ENCODE results near the gene PLAC8L1.
A peak's percentile ranks its signal among the peaks of the same experiment; 100 is the strongest.

The PLAC8L1 gene

DNA sequence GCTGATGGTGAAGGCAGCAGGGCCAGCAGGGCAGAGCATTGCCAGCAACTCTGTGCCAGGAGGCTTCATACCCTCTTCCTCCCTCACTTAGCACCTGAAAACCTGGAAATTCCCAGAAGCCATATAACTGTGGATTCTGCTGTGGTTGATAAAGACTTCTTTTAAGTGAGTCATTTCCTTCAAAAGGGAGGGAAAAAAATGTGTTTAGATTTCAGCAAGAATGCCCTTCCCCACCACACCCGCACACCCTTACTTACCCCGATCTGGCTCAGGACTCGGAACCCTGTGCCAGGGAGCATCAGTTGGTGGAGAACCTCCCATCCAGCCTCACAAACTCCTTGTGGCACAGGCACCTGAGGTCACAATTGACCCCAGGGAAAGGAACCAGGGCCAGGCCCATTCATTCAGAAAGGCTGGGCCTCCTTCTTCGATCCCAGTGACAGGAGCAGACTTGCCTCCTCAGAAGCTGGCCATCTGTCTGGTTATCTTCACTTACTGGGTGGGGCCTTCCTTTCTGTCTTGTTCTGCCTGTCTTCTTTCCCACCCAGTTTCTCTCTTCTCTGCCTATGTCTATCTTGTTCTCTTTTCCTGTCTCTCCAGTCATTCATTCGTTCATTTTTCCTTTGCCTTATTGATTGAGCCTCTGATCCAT is 62.6 kb downstream of the PLAC8L1 start:
- H3K27ac ChIP-seq, result no peak overlapping the region
- no peaks in the 10 kb centered on the region for H3K79me2 ChIP-seq
- TF ChIP-seq, protein P1, sequence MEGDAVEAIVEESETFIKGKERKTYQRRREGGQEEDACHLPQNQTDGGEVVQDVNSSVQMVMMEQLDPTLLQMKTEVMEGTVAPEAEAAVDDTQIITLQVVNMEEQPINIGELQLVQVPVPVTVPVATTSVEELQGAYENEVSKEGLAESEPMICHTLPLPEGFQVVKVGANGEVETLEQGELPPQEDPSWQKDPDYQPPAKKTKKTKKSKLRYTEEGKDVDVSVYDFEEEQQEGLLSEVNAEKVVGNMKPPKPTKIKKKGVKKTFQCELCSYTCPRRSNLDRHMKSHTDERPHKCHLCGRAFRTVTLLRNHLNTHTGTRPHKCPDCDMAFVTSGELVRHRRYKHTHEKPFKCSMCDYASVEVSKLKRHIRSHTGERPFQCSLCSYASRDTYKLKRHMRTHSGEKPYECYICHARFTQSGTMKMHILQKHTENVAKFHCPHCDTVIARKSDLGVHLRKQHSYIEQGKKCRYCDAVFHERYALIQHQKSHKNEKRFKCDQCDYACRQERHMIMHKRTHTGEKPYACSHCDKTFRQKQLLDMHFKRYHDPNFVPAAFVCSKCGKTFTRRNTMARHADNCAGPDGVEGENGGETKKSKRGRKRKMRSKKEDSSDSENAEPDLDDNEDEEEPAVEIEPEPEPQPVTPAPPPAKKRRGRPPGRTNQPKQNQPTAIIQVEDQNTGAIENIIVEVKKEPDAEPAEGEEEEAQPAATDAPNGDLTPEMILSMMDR (IDR thresholded peaks at IDR 0.05), result no peak
- no peak overlapping the region for H3K9ac ChIP-seq
- no peaks in the 10 kb centered on the region for H3K9me3 ChIP-seq (ENCODE audit: control insufficient read depth, low read length)
- no peak overlapping the region for H3K4me2 ChIP-seq (ENCODE audit: low read length)
- no peak overlapping the region for H3K4me3 ChIP-seq (ENCODE audit: low read depth, low read length)
- no peaks in the 10 kb centered on the region for H3K4me1 ChIP-seq
- H3K27me3 ChIP-seq (ENCODE audit: control insufficient read depth, insufficient read depth, low read length), result no peaks in the 10 kb centered on the region
- no peaks in the 10 kb centered on the region for H3K36me3 ChIP-seq (ENCODE audit: control insufficient read depth, insufficient read depth, low read length)
- H2AFZ ChIP-seq, result no peak overlapping the region

DNA sequence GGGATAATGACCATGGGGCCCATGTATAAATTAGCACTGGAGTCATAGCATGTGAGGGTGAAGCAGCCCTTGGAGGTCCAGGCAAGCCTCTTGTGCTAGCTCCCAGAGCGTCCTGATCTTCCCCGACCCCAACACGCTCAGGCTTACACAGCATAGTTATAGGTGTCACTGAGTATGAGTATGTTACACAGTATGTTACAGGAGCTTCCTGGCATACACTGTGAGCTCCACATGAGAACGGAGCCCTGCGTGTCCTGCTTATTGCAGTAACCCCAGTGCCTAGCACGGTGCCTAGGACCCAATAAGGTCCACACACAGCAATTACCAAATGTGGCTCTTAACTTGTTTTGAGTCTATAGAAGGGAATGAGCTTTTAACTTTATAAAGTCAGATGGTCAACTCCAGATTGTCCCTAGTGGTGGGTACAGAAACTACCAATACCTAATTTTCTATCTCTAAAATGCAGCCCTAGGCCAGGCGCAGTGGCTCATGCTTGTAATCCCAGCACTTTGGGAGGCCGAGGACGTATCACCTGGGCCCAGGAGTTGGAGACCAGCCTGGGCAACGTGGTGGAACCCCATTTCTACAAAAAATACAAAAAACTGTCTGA is 64.1 kb downstream of the PLAC8L1 start:
- H3K27me3 ChIP-seq (ENCODE audit: control insufficient read depth, insufficient read depth, low read length), result no peaks in the 10 kb centered on the region
- no peak overlapping the region for H2AFZ ChIP-seq
- TF ChIP-seq, protein P1 (IDR thresholded peaks at IDR 0.05), result peak; percentile 26
- no peak overlapping the region for H3K9ac ChIP-seq
- no peaks in the 10 kb centered on the region for H3K79me2 ChIP-seq
- H3K4me2 ChIP-seq (ENCODE audit: low read length), result no peak overlapping the region
- no peaks in the 10 kb centered on the region for H3K4me1 ChIP-seq
- H3K9me3 ChIP-seq (ENCODE audit: control insufficient read depth, low read length), result no peaks in the 10 kb centered on the region
- H3K4me3 ChIP-seq (ENCODE audit: low read depth, low read length), result no peak overlapping the region
- H3K36me3 ChIP-seq (ENCODE audit: control insufficient read depth, insufficient read depth, low read length), result no peaks in the 10 kb centered on the region
- no peak overlapping the region for H3K27ac ChIP-seq

DNA sequence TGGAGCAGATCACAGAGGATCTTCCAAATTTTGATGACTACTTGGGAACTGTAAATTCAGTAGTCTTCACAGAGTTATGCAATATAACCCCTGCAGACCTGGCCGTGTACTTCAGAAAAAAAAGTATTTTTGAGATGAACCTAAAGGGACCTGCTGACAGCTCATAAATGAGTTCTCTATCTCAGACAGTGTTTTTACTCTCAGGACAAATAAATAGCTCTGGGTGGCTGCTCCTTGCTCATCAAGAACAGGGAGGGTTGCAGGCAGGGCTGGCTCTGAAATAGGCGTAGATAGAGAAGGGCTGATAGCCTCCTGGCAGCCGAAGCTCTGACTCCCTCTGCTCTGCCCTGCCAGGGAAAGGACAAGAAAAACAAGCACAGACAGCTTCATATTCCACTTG is 64.8 kb downstream of the PLAC8L1 start:
- no peaks in the 10 kb centered on the region for H3K36me3 ChIP-seq (ENCODE audit: control insufficient read depth, insufficient read depth, low read length)
- no peak overlapping the region for H2AFZ ChIP-seq
- no peak overlapping the region for H3K4me3 ChIP-seq (ENCODE audit: low read depth, low read length)
- no peak overlapping the region for H3K9ac ChIP-seq
- no peaks in the 10 kb centered on the region for H3K79me2 ChIP-seq
- H3K9me3 ChIP-seq (ENCODE audit: control insufficient read depth, low read length), result no peaks in the 10 kb centered on the region
- TF ChIP-seq, protein P1 (IDR thresholded peaks at IDR 0.05), result no peak
- no peaks in the 10 kb centered on the region for H3K27me3 ChIP-seq (ENCODE audit: control insufficient read depth, insufficient read depth, low read length)
- H3K4me1 ChIP-seq, result no peaks in the 10 kb centered on the region
- H3K4me2 ChIP-seq (ENCODE audit: low read length), result no peak overlapping the region
- H3K27ac ChIP-seq, result no peak overlapping the region

DNA sequence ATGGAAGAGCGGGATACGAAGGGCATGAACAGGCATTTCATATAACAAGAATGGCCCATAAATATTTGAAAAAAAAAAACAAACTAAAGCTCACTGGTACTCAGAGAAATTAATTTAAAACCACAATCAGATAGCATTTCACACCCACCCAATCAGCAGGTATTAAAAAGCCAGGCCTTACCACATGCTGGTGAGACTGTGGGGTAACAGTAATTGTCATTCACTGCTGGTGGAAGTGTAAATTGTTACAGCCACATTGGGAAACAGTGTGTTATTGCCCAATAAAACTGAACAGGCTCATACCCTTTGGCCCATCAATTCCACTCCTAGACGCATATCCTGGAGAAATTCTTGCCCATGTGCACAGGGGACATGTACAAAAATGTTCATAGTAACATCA is 66.0 kb downstream of the PLAC8L1 start:
- Histone ChIP-seq H3K27me3 (ENCODE audit: control insufficient read depth, insufficient read depth, low read length) (no peaks in the 10 kb centered on the region), H3K27ac (no peak overlapping the region), H3K9ac (no peak overlapping the region)

More for the DNA sequence above, 66.0 kb downstream of the PLAC8L1 start:
- Histone ChIP-seq H3K79me2 (no peaks in the 10 kb centered on the region), H3K4me3 (ENCODE audit: low read depth, low read length) (no peak overlapping the region), H2AFZ (no peak overlapping the region), H3K9me3 (ENCODE audit: control insufficient read depth, low read length) (no peaks in the 10 kb centered on the region), H3K4me2 (ENCODE audit: low read length) (no peak overlapping the region), H3K4me1 (no peaks in the 10 kb centered on the region), H3K36me3 (ENCODE audit: control insufficient read depth, insufficient read depth, low read length) (no peaks in the 10 kb centered on the region)
- TF ChIP-seq, protein P1 (IDR thresholded peaks at IDR 0.05), result no peak

Data from parathyroid adenoma (tissue), 2 donors.